C4-2B (cell line): ENCODE data around the gene JAKMIP1.
"Not testable (repeated sequence)": the region's sequence is repeated elsewhere in the genome, so short reads cannot be mapped to it uniquely, and the experiment has no call there.

ENCODE experiments used
- H3K27ac ChIP-seq: fragments of 450-650 bp; 2 replicates; pipeline ENCODE4 v1.5.1; 2017
- CTCF ChIP-seq: fragments of 450-650 bp; conservative IDR thresholded peaks from 2 replicates; pipeline ENCODE4 v1.5.1; 2017; ENCODE audit warnings: mild to moderate bottlenecking
- ZFX ChIP-seq: fragments of 450-650 bp; IDR thresholded peaks from 2 replicates; pipeline ENCODE4 v1.6.1; 2017

The JAKMIP1 gene

GRCh38 chr4:6147441-6147840 is 52.9 kb downstream of the JAKMIP1 start:
- H3K27ac ChIP-seq, result no peak overlapping the region
- TF ChIP-seq CTCF (no peak), ZFX (no peak)

GRCh38 chr4:6143603-6144181 is 56.7 kb downstream of the JAKMIP1 start:
- TF ChIP-seq CTCF (no peak), ZFX (no peak)
- H3K27ac ChIP-seq, result no peak overlapping the region

GRCh38 chr4:6142935-6143602 is 57.3 kb downstream of the JAKMIP1 start:
- TF ChIP-seq ZFX (no peak), CTCF (no peak)
- H3K27ac ChIP-seq, result no peak overlapping the region

- TF ChIP-seq ZFX (no peak), CTCF (no peak)
- no peak overlapping the region for H3K27ac ChIP-seq
Measured at GRCh38 chr4:6142511-6142910, 57.8 kb downstream of the JAKMIP1 start.

- no peak overlapping the region for H3K27ac ChIP-seq
- TF ChIP-seq CTCF, result no peak
- no peak for TF ChIP-seq ZFX
Measured at GRCh38 chr4:6141554-6141953, 58.8 kb downstream of the JAKMIP1 start.

- not testable (repeated sequence) for H3K27ac ChIP-seq
Measured at GRCh38 chr4:6141021-6141420, 59.3 kb downstream of the JAKMIP1 start.

- H3K27ac ChIP-seq, result no peak overlapping the region
- TF ChIP-seq CTCF, result no peak
- TF ChIP-seq ZFX, result no peak
Measured at GRCh38 chr4:6137747-6138135, 62.6 kb downstream of the JAKMIP1 start.
